ENCODE measurements around the gene TYW5.

TYW5 gene

GRCh38 chr2:199973703-199974102, 18.4 kb upstream of the TYW5 start:
- DNase-seq: no peak

- no peak for DNase-seq
Measured at GRCh38 chr2:199972088-199972626, 16.9 kb upstream of the TYW5 start.

GRCh38 chr2:199968126-199968525, 12.8 kb upstream of the TYW5 start:
- DNase-seq: no peak

GRCh38 chr2:199966976-199967375, 11.7 kb upstream of the TYW5 start:
- no peak for DNase-seq

GRCh38 chr2:199966405-199966804, 11.1 kb upstream of the TYW5 start:
- no peak for DNase-seq

- no peak for DNase-seq
Measured at GRCh38 chr2:199962203-199962602, 6.9 kb upstream of the TYW5 start.

- DNase-seq: no peak
Measured at GRCh38 chr2:199958014-199958413, 2.7 kb upstream of the TYW5 start.

- no peak for DNase-seq
Measured at GRCh38 chr2:199956062-199956380, 730 bp upstream of the TYW5 start.

- DNase-seq: no peak
Measured at GRCh38 chr2:199955007-199955338, 318 bp downstream of the TYW5 start.

GRCh38 chr2:199951023-199951422, 4.3 kb downstream of the TYW5 start:
- DNase-seq: no peak

GRCh38 chr2:199950396-199950795, 4.9 kb downstream of the TYW5 start:
- no peak for DNase-seq

- no peak for DNase-seq
Measured at GRCh38 chr2:199946836-199947235, 8.5 kb downstream of the TYW5 start.

GRCh38 chr2:199946196-199946595, 9.1 kb downstream of the TYW5 start:
- DNase-seq: no peak

GRCh38 chr2:199943373-199943772, 11.9 kb downstream of the TYW5 start:
- no peak for DNase-seq

- no peak for DNase-seq
Measured at GRCh38 chr2:199940373-199940772, 14.9 kb downstream of the TYW5 start.

GRCh38 chr2:199936554-199936953, 18.7 kb downstream of the TYW5 start:
- no peak for DNase-seq

- DNase-seq: no peak
Measured at GRCh38 chr2:199933466-199933865, 21.8 kb downstream of the TYW5 start.

GRCh38 chr2:199932312-199932855, 22.9 kb downstream of the TYW5 start:
- DNase-seq: no peak

GRCh38 chr2:199929262-199929661, 26.0 kb downstream of the TYW5 start:
- DNase-seq: no peak

- no peak for DNase-seq
Measured at GRCh38 chr2:199928626-199929025, 26.7 kb downstream of the TYW5 start.

GRCh38 chr2:199928226-199928625, 27.1 kb downstream of the TYW5 start:
- no peak for DNase-seq

- DNase-seq: no peak
Measured at GRCh38 chr2:199926806-199927205, 28.5 kb downstream of the TYW5 start.

GRCh38 chr2:199923924-199924323, 31.4 kb downstream of the TYW5 start:
- DNase-seq: no peak

- DNase-seq: no peak
Measured at GRCh38 chr2:199922856-199923255, 32.4 kb downstream of the TYW5 start.

GRCh38 chr2:199916980-199917379, 38.3 kb downstream of the TYW5 start:
- DNase-seq: no peak

All from right forelimb (tissue), 1 donor.